Kidney (tissue), 14 donors: Measurements from ENCODE around the gene CUL1. TPM values are rescaled to one million over a fixed set of nuclear protein-coding genes. Genes with fewer than 3 reads are reported as not detected.

Source experiments
- DNase-seq, 5 donors: peaks; one replicate each; pipeline ENCODE4 v3.0.0-alpha.2; 2013 to 2020
- FAIRE-seq: peaks from 2 replicates; lab custom pipeline; 2012; peaks lifted over from hg19 to GRCh38; lab: Jason Lieb, UNC
- H3K27ac ChIP-seq, 2 donors: one replicate each; pipeline ENCODE4 v1.7.0; 2013; ENCODE audit warnings: low read depth in 2 of 2, low read length in 2 of 2, inconsistent platforms in 1 of 2
- H3K27me3 ChIP-seq: one replicate; pipeline ENCODE4 v1.7.1; 2013; ENCODE audit warnings: low read length, inconsistent platforms; ENCODE audit not compliant: control insufficient read depth, insufficient read depth
- H3K36me3 ChIP-seq, 3 donors: one replicate each; pipeline versions ENCODE4 v1.7.0 to v1.7.1; 2013; ENCODE audit warnings: low read length in 3 of 3, control low read depth in 1 of 3, inconsistent platforms in 1 of 3; ENCODE audit not compliant: insufficient read depth in 3 of 3, control insufficient read depth in 2 of 3
- H3K4me1 ChIP-seq, 3 donors: one replicate each; pipeline versions ENCODE4 v1.7.0 to v1.7.1; 2013; ENCODE audit warnings: low read length in 3 of 3, inconsistent platforms in 1 of 3, low read depth in 1 of 3; ENCODE audit not compliant: control insufficient read depth in 2 of 3, insufficient read depth in 2 of 3
- H3K4me3 ChIP-seq, 3 donors: one replicate each; pipeline versions ENCODE4 v1.7.0 to v1.8.1; 2013; ENCODE audit warnings: low read length in 3 of 3, control low read depth in 1 of 3, inconsistent platforms in 1 of 3
- H3K9ac ChIP-seq, 3 donors: one replicate each; pipeline versions ENCODE4 v1.7.0 to v1.7.1; 2013; ENCODE audit warnings: low read length in 3 of 3, control low read depth in 1 of 3, inconsistent platforms in 1 of 3
- H3K9me3 ChIP-seq, 3 donors: one replicate each; pipeline versions ENCODE4 v1.7.0 to v1.7.1; 2013; ENCODE audit warnings: low read length in 3 of 3, control low read depth in 1 of 3, inconsistent platforms in 1 of 3; ENCODE audit not compliant: control insufficient read depth in 2 of 3, insufficient read depth in 1 of 3
- CTCF ChIP-seq: IDR thresholded peaks from 3 replicates; pipeline ENCODE4 v1.5.1; 2012; ENCODE audit warnings: mild to moderate bottlenecking, moderate library complexity, borderline replicate concordance; ENCODE audit not compliant: insufficient read depth; ENCODE audit errors: extremely low read depth
- intact Hi-C: fragments of 100-400 bp; cut with DNase I; formaldehyde crosslinking; loops from one replicate; pipeline ENCODE4 v1.11.1; 2022
- polyA plus RNA-seq: library from polyadenylated mRNA; stranded (reverse); fragments of 350-450 nt; fragmentation: Illumina TruSeq; extraction: RNeasy Lipid Tissue Mini Kit (QIAGEN cat#74804); gene quantifications from one replicate; pipeline ENCODE4 v1.2.3, GENCODE V29; 2014; ENCODE audit warnings: low read depth, low replicate concordance; ENCODE audit not compliant: insufficient read depth
- total RNA-seq: library from RNA; stranded (reverse); fragmentation: NEBNext Ultra II Directional; extraction: Animal tissue kit (Norgen Biotek cat#: 25700); gene quantifications from one replicate; pipeline ENCODE4 v1.2.1, GENCODE V29; 2021
- donor health status: control.
- donor health status: control.
- donor health status: control.
- donor health status: control.
- donor health status: control.
- donor health status: DM: yes; HTN: yes; CAD: no.
- donor health status: Normal renal cell carcinoma (clear cell type).

Gene CUL1
- total and polyA plus RNA-seq, 2 donors from 2014 or later: 23.4 to 37.6 TPM

GRCh38 chr7:148789220-148789619, 90.5 kb downstream of the CUL1 start:
- DNase-seq: no peak
- Histone ChIP-seq H3K9ac (no peak overlapping the region), H3K27ac (no peak overlapping the region), H3K9me3 (no peaks in the 10 kb centered on the region), H3K4me3 (no peak overlapping the region), H3K36me3 (peaks cover 2 to 66% (median 32%) of the 10 kb centered on the region in 3 donors), H3K27me3 (no peaks in the 10 kb centered on the region), H3K4me1 (no peaks in the 10 kb centered on the region)
- no peak for FAIRE-seq
- intact Hi-C loops: no loop called here
- no peak for TF ChIP-seq CTCF

- FAIRE-seq (no peak), DNase-seq (no peak)
- no peak overlapping the region for H3K27ac ChIP-seq
- H3K9ac ChIP-seq: no peak overlapping the region
- H3K27me3 ChIP-seq: no peaks in the 10 kb centered on the region
- TF ChIP-seq CTCF: no peak
- intact Hi-C loops: no loop called here
- no peaks in the 10 kb centered on the region for H3K9me3 ChIP-seq
- H3K4me1 ChIP-seq: no peaks in the 10 kb centered on the region
- H3K4me3 ChIP-seq: no peak overlapping the region
- H3K36me3 ChIP-seq: peaks cover 2 to 68% (median 35%) of the 10 kb centered on the region in 3 donors
Measured at GRCh38 chr7:148790131-148790726, 91.5 kb downstream of the CUL1 start.

- FAIRE-seq: no peak
- H3K27me3 ChIP-seq: no peaks in the 10 kb centered on the region
- intact Hi-C loops: no loop called here
Measured at GRCh38 chr7:148790850-148791249, 92.1 kb downstream of the CUL1 start.

More at GRCh38 chr7:148790850-148791249, 92.1 kb downstream of the CUL1 start:
- Histone ChIP-seq H3K27ac (no peak overlapping the region), H3K9ac (no peak overlapping the region), H3K4me1 (no peaks in the 10 kb centered on the region), H3K36me3 (peaks cover 2 to 63% (median 33%) of the 10 kb centered on the region in 3 donors), H3K9me3 (no peaks in the 10 kb centered on the region), H3K4me3 (no peak overlapping the region)
- TF ChIP-seq CTCF: no peak
- DNase-seq: no peak
